GM12874 (cell line): Measurements from ENCODE around the gene DPPA2.

ENCODE experiments used
- TF ChIP-seq, protein P1 (sequence below): IDR thresholded peaks from 2 replicates; pipeline ENCODE4 v1.5.1; 2011; ENCODE audit warnings: low read depth, mild to moderate bottlenecking, control low read depth, low read length, moderate library complexity; ENCODE audit not compliant: insufficient read depth

The DPPA2 gene

DNA sequence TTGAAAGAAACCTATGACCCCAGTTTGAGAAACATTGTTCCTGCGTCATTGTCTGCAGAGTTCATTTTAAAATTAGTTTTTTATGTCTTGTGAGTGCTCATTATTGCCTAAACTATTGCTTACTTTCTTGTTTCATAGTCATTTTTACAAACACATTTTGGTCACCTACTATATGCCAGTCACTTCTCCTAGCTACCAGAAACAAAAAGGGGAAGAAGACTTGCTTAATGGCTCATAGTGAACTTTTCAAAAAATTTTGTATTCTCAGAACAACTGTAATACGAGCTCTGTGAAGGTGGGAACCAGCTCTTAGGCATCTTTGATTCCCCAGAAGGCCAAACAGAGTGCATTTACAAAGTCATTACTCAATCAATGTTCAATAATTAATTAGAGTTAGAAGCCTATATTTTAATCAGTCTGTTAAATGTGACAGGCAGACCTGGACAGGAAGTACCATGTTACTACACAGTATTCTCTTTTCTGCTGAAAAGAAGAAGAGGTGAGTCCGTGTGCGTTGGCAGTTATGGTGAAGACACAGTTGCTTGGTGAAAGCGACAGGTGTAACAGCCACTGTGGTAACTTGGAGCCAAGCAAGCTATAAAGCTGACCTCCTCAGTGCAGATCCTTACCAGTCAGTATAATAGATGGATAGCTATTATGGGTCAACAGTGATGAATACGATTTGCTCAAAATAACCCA, 46.6 kb downstream of the DPPA2 start:
- TF ChIP-seq, protein P1, sequence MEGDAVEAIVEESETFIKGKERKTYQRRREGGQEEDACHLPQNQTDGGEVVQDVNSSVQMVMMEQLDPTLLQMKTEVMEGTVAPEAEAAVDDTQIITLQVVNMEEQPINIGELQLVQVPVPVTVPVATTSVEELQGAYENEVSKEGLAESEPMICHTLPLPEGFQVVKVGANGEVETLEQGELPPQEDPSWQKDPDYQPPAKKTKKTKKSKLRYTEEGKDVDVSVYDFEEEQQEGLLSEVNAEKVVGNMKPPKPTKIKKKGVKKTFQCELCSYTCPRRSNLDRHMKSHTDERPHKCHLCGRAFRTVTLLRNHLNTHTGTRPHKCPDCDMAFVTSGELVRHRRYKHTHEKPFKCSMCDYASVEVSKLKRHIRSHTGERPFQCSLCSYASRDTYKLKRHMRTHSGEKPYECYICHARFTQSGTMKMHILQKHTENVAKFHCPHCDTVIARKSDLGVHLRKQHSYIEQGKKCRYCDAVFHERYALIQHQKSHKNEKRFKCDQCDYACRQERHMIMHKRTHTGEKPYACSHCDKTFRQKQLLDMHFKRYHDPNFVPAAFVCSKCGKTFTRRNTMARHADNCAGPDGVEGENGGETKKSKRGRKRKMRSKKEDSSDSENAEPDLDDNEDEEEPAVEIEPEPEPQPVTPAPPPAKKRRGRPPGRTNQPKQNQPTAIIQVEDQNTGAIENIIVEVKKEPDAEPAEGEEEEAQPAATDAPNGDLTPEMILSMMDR, result no peak

DNA sequence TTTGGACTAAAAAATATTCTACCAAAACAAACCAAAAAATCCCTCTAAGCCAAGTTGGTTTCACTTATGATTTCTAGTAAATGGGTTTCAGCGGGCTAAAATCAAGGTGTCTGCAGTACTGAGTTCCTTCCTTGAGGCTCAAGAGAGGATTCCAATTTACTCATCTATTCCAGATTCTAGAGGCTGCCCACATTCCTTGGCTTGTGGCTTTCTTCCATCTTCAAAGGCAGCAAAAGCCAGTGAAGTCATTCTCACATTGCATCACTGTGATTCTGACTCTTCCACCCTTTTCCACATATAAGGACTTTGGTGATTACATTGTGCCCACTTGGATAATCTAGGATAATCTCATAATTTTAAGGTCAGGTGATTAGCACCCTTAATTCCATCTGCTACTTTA, 48.1 kb downstream of the DPPA2 start:
- TF ChIP-seq, protein P1, result no peak

DNA sequence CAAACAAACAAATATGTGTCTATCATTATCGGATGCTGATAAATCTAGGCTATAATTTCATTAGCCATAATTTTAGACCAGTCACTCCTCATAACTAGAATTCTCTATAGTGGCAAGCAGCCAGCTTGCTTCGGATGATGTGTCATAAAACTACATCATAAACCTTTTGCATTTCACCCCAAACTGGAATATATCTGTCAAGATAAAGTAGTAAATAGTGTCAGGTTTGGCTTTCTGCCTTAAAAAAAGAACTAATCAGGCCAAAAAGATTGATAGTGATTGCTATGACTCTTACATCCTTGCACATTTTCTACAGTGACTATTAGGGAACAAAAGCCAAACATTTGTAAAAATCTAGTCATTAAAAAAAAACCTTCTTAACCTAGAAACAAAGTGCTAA, 51.0 kb downstream of the DPPA2 start:
- TF ChIP-seq, protein P1, result no peak

DNA sequence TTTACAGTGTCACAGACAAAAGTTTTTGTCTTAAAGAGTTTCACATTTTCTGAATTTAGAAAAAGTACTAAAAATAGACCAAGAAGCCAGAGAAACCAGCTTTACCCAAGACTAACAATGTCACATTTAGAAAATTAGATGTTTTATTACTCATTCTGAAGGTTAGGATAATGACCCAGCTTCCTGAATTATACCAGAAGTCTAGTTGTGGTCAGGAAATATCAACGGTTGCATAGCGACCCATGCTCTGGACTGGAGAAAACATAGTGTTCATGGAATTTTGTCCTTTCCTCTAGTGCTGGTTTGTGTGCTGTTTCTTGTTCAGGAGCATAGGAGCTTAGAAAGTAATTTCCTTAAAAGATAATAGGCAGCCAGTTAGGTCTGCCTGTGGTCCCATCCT, 59.0 kb downstream of the DPPA2 start:
- TF ChIP-seq, protein P1, result no peak

DNA sequence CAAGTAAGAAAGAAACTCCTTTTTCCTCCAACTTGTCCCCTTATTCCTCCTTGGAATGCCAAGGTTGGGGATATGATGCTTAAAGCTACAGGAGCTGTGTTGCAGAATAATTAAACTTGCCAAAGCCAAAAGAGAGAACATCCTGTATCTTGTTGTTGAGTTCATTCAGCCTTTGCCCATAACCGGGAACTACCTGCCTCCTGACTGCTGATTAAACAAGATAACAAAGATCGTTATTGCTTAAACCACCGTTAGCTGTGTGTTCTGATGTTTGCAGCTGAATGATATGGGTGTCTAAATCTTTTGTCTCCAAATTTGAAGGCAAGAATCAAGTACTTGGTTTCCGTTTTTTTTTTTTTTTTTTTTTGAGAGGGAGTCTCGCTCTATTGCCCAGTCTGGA, 61.5 kb downstream of the DPPA2 start:
- TF ChIP-seq, protein P1, result no peak

DNA sequence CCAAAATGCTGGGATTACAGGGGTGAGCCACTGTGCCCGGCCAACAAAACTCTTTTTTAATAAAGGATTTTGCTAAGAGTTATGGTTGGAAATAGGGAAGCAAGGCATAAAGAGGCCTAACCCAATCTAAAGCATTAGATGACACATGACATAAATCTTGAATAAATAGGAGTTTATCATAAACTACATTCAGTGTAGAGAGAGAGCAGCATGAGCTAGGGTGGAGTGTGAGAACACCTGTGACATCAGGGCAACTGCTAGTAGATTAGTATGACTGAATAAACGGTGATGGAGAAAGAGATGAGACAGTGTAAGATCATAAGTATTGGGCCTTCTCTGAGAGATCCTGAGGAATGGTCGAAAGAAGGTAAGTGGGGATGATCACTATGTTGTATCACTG, 63.7 kb downstream of the DPPA2 start:
- TF ChIP-seq, protein P1, result no peak
